H1 (cell line): ENCODE measurements around the gene TTC27. TPM values are rescaled to one million over a fixed set of nuclear protein-coding genes. Genes with fewer than 3 reads are reported as not detected.

ENCODE experiments used
- CTCF ChIA-PET: fragments of 300-600 bp; sonication (Branson Sonifier 250); formaldehyde crosslinking; loops from one replicate; lab custom pipeline; 2021; ENCODE audit not compliant: partially characterized antibody; lab: Charles Lee
- POLR2A ChIA-PET: fragments of 300-600 bp; sonication (Branson Sonifier 250); formaldehyde crosslinking; loops from one replicate; lab custom pipeline; 2021; ENCODE audit warnings: inconsistent platforms; ENCODE audit not compliant: partially characterized antibody; lab: Charles Lee
- DNase-seq, 2 experiments: peaks; one replicate each; pipeline versions ENCODE4 v3.0.0 to v3.0.0-alpha.2; 2010 to 2022; ENCODE audit warnings: low spot score in 2 of 2, low read depth in 1 of 2, mixed read lengths in 1 of 2
- FAIRE-seq: peaks from 2 replicates; lab custom pipeline; 2011; peaks lifted over from hg19 to GRCh38; lab: Jason Lieb, UNC
- H2AFZ ChIP-seq: 2 replicates; pipeline ENCODE4 v1.8.1; 2012; ENCODE audit warnings: low read length, inconsistent platforms
- H2AK5ac ChIP-seq: 2 replicates; pipeline ENCODE4 v1.6.1; 2013; ENCODE audit warnings: low read depth, low read length
- H2BK120ac ChIP-seq: replicated peaks from 2 replicates; pipeline ENCODE3; 2013; ENCODE audit warnings: low read depth, low read length, inconsistent platforms
- H2BK12ac ChIP-seq: 2 replicates; pipeline ENCODE4 v1.6.1; 2013; ENCODE audit warnings: low read depth, low read length
- H2BK15ac ChIP-seq: 2 replicates; pipeline ENCODE4 v1.6.1; 2013; ENCODE audit warnings: low read length
- H2BK20ac ChIP-seq: 2 replicates; pipeline ENCODE4 v1.6.1; 2013; ENCODE audit warnings: low read length
- H2BK5ac ChIP-seq: 2 replicates; pipeline ENCODE4 v1.6.1; 2013; ENCODE audit warnings: low read depth, low read length
- H3K14ac ChIP-seq: 2 replicates; pipeline ENCODE4 v1.6.1; 2013; ENCODE audit warnings: inconsistent platforms; ENCODE audit not compliant: insufficient read length
- H3K18ac ChIP-seq: 2 replicates; pipeline ENCODE4 v1.6.1; 2013; ENCODE audit warnings: low read length; ENCODE audit errors: extremely low read depth
- H3K23ac ChIP-seq: 2 replicates; pipeline ENCODE4 v1.6.1; 2013; ENCODE audit warnings: inconsistent platforms; ENCODE audit not compliant: insufficient read length
- H3K23me2 ChIP-seq: 2 replicates; pipeline ENCODE4 v1.6.1; 2013; ENCODE audit warnings: low read depth, low read length
- H3K27ac ChIP-seq: 2 replicates; pipeline ENCODE4 v1.6.1; 2011; ENCODE audit warnings: low read depth, low read length, inconsistent platforms
- H3K27me3 ChIP-seq, 4 experiments: replicated peaks in 1 of 4; 1 replicate in 1 of 4; 2 replicates in 3 of 4; pipeline versions ENCODE4 v1.6.1 to v1.8.1; 2011 to 2013; ENCODE audit warnings: low read length in 3 of 4, mild to moderate bottlenecking in 3 of 4, inconsistent platforms in 2 of 4, mixed read lengths in 2 of 4, moderate library complexity in 1 of 4; ENCODE audit not compliant: control insufficient read depth in 3 of 4, insufficient read depth in 3 of 4; ENCODE audit errors: extremely low read depth in 1 of 4
- H3K36me3 ChIP-seq, 4 experiments: 2 replicates each; pipeline versions ENCODE4 v1.6.1 to v1.8.1; 2011 to 2013; ENCODE audit warnings: mild to moderate bottlenecking in 4 of 4, low read length in 3 of 4, moderate library complexity in 2 of 4, control low read depth in 1 of 4, inconsistent platforms in 1 of 4; ENCODE audit not compliant: insufficient read depth in 4 of 4, control insufficient read depth in 2 of 4
- H3K4ac ChIP-seq: replicated peaks from 2 replicates; pipeline ENCODE3; 2013; ENCODE audit warnings: low read length, low read depth, mixed read lengths, inconsistent platforms; ENCODE audit not compliant: insufficient read length
- H3K4me1 ChIP-seq, 4 experiments: replicated peaks in 1 of 4; 1 replicate in 1 of 4; 2 replicates in 3 of 4; pipeline versions ENCODE4 v1.6.1 to v1.8.1; 2011 to 2013; ENCODE audit warnings: low read length in 3 of 4, inconsistent platforms in 2 of 4, mixed read lengths in 1 of 4; ENCODE audit not compliant: insufficient read depth in 4 of 4, control insufficient read depth in 3 of 4
- H3K4me2 ChIP-seq, 2 experiments: 2 replicates each; pipeline versions ENCODE4 v1.6.1 to v1.8.1; 2011 to 2013; ENCODE audit warnings: low read depth in 2 of 2, low read length in 2 of 2, control low read depth in 1 of 2, inconsistent platforms in 1 of 2, mild to moderate bottlenecking in 1 of 2; ENCODE audit not compliant: insufficient read depth in 1 of 2
- H3K4me3 ChIP-seq, 4 experiments: fragments of 200-600, 300-600 bp in 1 of 4; sonication (generic), shearing (Covaris generic), sonication (Bioruptor Twin) in 1 of 4; 2 replicates each; pipeline versions ENCODE4 v1.5.1 to v1.8.1; 2011 to 2016; ENCODE audit warnings: low read length in 4 of 4, low read depth in 3 of 4, control low read depth in 2 of 4, inconsistent platforms in 2 of 4, mild to moderate bottlenecking in 2 of 4, mixed read lengths in 1 of 4, moderate library complexity in 1 of 4; ENCODE audit not compliant: insufficient read depth in 2 of 4; ENCODE audit errors: extremely low read depth in 1 of 4
- H3K56ac ChIP-seq: replicated peaks from 2 replicates; pipeline ENCODE3; 2013; ENCODE audit warnings: low read depth, mild to moderate bottlenecking, mixed read lengths, low read length, inconsistent platforms; ENCODE audit not compliant: insufficient read length
- H3K79me1 ChIP-seq: 2 replicates; pipeline ENCODE4 v1.6.1; 2013; ENCODE audit warnings: low read depth, low read length, control low read depth
- H3K79me2 ChIP-seq, 2 experiments: 2 replicates each; pipeline versions ENCODE4 v1.6.1 to v1.8.1; 2012 to 2013; ENCODE audit warnings: low read length in 2 of 2, mild to moderate bottlenecking in 2 of 2, inconsistent platforms in 1 of 2; ENCODE audit not compliant: insufficient read depth in 2 of 2, control insufficient read depth in 1 of 2
- H3K9ac ChIP-seq, 4 experiments: replicated peaks in 1 of 4; 1 replicate in 1 of 4; 2 replicates in 3 of 4; pipeline versions ENCODE4 v1.6.1 to v1.8.1; 2011 to 2013; ENCODE audit warnings: low read depth in 3 of 4, low read length in 3 of 4, control low read depth in 2 of 4, mild to moderate bottlenecking in 2 of 4, moderate library complexity in 2 of 4, inconsistent platforms in 1 of 4; ENCODE audit errors: extremely low read depth in 1 of 4
- H3K9me3 ChIP-seq, 2 experiments: 2 replicates each; pipeline versions ENCODE4 v1.6.1 to v1.8.1; 2012 to 2013; ENCODE audit warnings: mild to moderate bottlenecking in 2 of 2, moderate library complexity in 2 of 2, control low read depth in 1 of 2, inconsistent platforms in 1 of 2, low read depth in 1 of 2, low read length in 1 of 2, mixed read lengths in 1 of 2; ENCODE audit not compliant: insufficient read depth in 2 of 2
- H4K20me1 ChIP-seq, 2 experiments: replicated peaks in 1 of 2; 2 replicates each; pipeline versions ENCODE3 to v1.8.1; 2011 to 2013; ENCODE audit warnings: inconsistent platforms in 2 of 2, low read length in 2 of 2, mild to moderate bottlenecking in 1 of 2; ENCODE audit not compliant: insufficient read depth in 2 of 2, control insufficient read depth in 1 of 2
- H4K5ac ChIP-seq: 2 replicates; pipeline ENCODE4 v1.6.1; 2013; ENCODE audit warnings: low read length, low read depth, mixed read lengths, inconsistent platforms; ENCODE audit not compliant: insufficient read length
- H4K8ac ChIP-seq: 2 replicates; pipeline ENCODE4 v1.8.0; 2013; ENCODE audit warnings: mild to moderate bottlenecking, moderate library complexity, low read length, inconsistent platforms; ENCODE audit not compliant: insufficient read depth; ENCODE audit errors: extremely low read depth
- H4K91ac ChIP-seq: replicated peaks from 2 replicates; pipeline ENCODE3; 2013; ENCODE audit warnings: low read length, mixed read lengths, inconsistent platforms; ENCODE audit not compliant: insufficient read length
- GABPA ChIP-seq: IDR thresholded peaks from 2 replicates; pipeline ENCODE4 v1.6.1; 2011; ENCODE audit warnings: mild to moderate bottlenecking, low read length, moderate library complexity, borderline replicate concordance; ENCODE audit not compliant: insufficient read depth
- NANOG ChIP-seq: IDR thresholded peaks from 2 replicates; pipeline ENCODE4 v1.6.1; 2011; ENCODE audit warnings: low read length, low read depth, mild to moderate bottlenecking, inconsistent platforms; ENCODE audit not compliant: insufficient read depth, poor library complexity, severe bottlenecking
- POU5F1 ChIP-seq: IDR thresholded peaks from 2 replicates; pipeline ENCODE4 v1.6.1; 2011; ENCODE audit warnings: low read depth, mild to moderate bottlenecking, low read length, moderate library complexity
- RBBP5 ChIP-seq: IDR thresholded peaks from 2 replicates; pipeline ENCODE4 v1.7.1; 2012; ENCODE audit warnings: low read depth, mild to moderate bottlenecking, inconsistent platforms, low read length, moderate library complexity, borderline replicate concordance
- RNF2 ChIP-seq: fragments of 200-900, 300-1000 bp; sonication (generic); IDR thresholded peaks from 2 replicates; pipeline ENCODE4 v1.7.1; 2016; ENCODE audit warnings: borderline replicate concordance, low read depth, mild to moderate bottlenecking, antibody characterized with exemption, low read length; ENCODE audit not compliant: poor library complexity, severe bottlenecking; ENCODE audit errors: missing control alignments
- SP4 ChIP-seq: IDR thresholded peaks from 2 replicates; pipeline ENCODE4 v1.6.1; 2012; ENCODE audit warnings: low read length, inconsistent platforms
- TEAD4 ChIP-seq: IDR thresholded peaks from 2 replicates; pipeline ENCODE4 v1.6.1; 2012; ENCODE audit warnings: low read depth, low read length, inconsistent platforms, mixed read lengths
- WGBS, 2 experiments: shearing (Covaris generic) in 1 of 2; methylation state at CpG; one replicate each; pipeline versions ENCODE4 v1.1.6 to v1.1.7; 2013 to 2015; ENCODE audit warnings: low lambda C conversion rate in 2 of 2, mixed read lengths in 2 of 2, inconsistent platforms in 1 of 2, low coverage in 1 of 2, missing lambda C conversion rate in 1 of 2; ENCODE audit not compliant: insufficient replicate concordance in 2 of 2, insufficient coverage in 1 of 2, insufficient read length in 1 of 2; ENCODE audit errors: extremely low coverage in 1 of 2, missing lambda C conversion rate in 1 of 2; 5-methylcytosine and 5-hydroxymethylcytosine counted together
- polyA plus RNA-seq, 7 experiments: library from polyadenylated mRNA; depleted of rRNA in 3 of 7; stranded (reverse) in 5 of 7; unstranded in 2 of 7; fragments of >200 nt in 5 of 7; fragments of 200-250 nt in 2 of 7; gene quantifications; 1 replicate in 5 of 7; 2 replicates in 1 of 7; 4 replicates in 1 of 7; pipeline versions ENCODE4 v1.2.1 to v1.2.3, GENCODE V29; 2011 to 2013; ENCODE audit warnings: missing spikeins in 2 of 7, mixed read lengths in 2 of 7
- total RNA-seq: library from RNA; stranded (reverse); fragmentation: NEBNext Ultra II Directional; extraction: Animal tissue kit (Norgen Biotek cat#: 25700); gene quantifications from 2 replicates; pipeline ENCODE4 v1.2.1, GENCODE V29; 2021
- TF ChIP-seq, protein P1 (sequence below): IDR thresholded peaks from 2 replicates; pipeline ENCODE4 v1.6.1; 2012; ENCODE audit warnings: low read length, inconsistent platforms
- TF ChIP-seq, protein P2 (sequence below): IDR thresholded peaks from 2 replicates; pipeline ENCODE4 v1.6.1; 2011; ENCODE audit warnings: low read length, improper control_type of control experiment

Gene TTC27
- total and polyA plus RNA-seq, 2 of the 8 experiments (the other 6 are each of a cell fraction or from before 2014, with no cell fraction given), result 13.8 to 29.1 TPM

DNA sequence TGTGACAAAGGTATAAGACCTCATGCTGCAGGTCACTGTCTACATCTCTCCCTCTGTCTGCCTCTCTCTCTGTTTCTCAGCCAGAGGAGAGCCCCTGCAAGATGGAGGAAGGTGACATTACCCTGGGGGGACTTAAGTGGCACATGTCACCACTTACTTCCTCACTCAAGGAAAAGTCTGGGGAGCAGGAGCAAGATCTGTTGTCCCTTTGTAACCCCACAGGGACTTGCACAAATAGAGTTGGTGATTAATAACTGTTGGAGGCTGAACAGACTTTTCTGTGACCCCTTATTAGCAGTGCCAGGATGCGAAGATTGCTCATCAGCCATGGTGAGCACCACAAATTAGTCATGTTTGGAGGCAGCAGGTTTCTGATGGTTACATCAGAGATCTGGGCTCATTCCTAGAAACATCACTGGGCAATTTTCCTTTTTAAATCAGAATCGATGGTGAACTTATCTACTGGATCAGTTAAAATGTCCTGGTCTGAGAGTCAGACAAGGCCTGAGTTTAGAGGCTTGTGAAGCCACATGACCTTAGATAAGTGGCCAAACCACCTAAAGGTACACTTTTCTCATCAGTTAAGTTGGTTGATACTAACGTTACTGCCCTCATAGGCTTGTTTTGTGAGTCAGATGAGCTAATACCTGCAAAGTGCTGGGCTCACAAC is 237.7 kb downstream of the TTC27 start:
- Histone ChIP-seq H3K23ac (no peak overlapping the region), H2BK12ac (no peak overlapping the region), H3K18ac (no peak overlapping the region), H2BK5ac (no peak overlapping the region), H3K23me2 (no peaks in the 10 kb centered on the region), H2BK15ac (no peak overlapping the region), H3K56ac (no peak overlapping the region), H3K9me3 (no peaks in the 10 kb centered on the region), H3K27ac (no peak overlapping the region), H3K9ac (no peak overlapping the region), H2BK20ac (no peak overlapping the region), H4K20me1 (no peaks in the 10 kb centered on the region), H3K14ac (no peak overlapping the region), H3K79me2 (no peaks in the 10 kb centered on the region), H2AK5ac (no peak overlapping the region), H3K4me3 (no peak overlapping the region), H3K36me3 (no peaks in the 10 kb centered on the region), H3K4me1 (no peaks in the 10 kb centered on the region), H3K4me2 (no peak overlapping the region), H4K5ac (no peak overlapping the region), H2AFZ (no peak overlapping the region), H3K27me3 (no peaks in the 10 kb centered on the region), H4K91ac (no peak overlapping the region), H4K8ac (no peak overlapping the region), H2BK120ac (no peak overlapping the region), H3K79me1 (no peaks in the 10 kb centered on the region), H3K4ac (no peak overlapping the region)
- 83% methylated on average over 3 of the region's 3 CpGs; no CpG with 5 or more reads in 1 of the 2 experiments for WGBS, 2 experiments
- POLR2A ChIA-PET, result interaction anchor here (0.7 kb wide), 1 partner anchor 78 kb away, joined by 3 read pairs; no protein-coding TSS in a partner anchor
- CTCF ChIA-PET, result no interaction called here
- DNase-seq, result no peak
- FAIRE-seq, result no peak
- TF ChIP-seq RBBP5 (no peak), GABPA (no peak), SP4 (no peak), TEAD4 (no peak), RNF2 (no peak), NANOG (no peak), POU5F1 (no peak)
- TF ChIP-seq, protein P1, sequence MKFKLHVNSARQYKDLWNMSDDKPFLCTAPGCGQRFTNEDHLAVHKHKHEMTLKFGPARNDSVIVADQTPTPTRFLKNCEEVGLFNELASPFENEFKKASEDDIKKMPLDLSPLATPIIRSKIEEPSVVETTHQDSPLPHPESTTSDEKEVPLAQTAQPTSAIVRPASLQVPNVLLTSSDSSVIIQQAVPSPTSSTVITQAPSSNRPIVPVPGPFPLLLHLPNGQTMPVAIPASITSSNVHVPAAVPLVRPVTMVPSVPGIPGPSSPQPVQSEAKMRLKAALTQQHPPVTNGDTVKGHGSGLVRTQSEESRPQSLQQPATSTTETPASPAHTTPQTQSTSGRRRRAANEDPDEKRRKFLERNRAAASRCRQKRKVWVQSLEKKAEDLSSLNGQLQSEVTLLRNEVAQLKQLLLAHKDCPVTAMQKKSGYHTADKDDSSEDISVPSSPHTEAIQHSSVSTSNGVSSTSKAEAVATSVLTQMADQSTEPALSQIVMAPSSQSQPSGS, result no peak
- TF ChIP-seq, protein P2, sequence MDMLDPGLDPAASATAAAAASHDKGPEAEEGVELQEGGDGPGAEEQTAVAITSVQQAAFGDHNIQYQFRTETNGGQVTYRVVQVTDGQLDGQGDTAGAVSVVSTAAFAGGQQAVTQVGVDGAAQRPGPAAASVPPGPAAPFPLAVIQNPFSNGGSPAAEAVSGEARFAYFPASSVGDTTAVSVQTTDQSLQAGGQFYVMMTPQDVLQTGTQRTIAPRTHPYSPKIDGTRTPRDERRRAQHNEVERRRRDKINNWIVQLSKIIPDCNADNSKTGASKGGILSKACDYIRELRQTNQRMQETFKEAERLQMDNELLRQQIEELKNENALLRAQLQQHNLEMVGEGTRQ, result no peak
